Mesendoderm (in vitro differentiated cells): ENCODE results near the gene SSTR4.

ENCODE experiments used
- DNase-seq: peaks from one replicate; pipeline ENCODE4 v3.0.0; 2013
- H2AK5ac ChIP-seq: 2 replicates; pipeline ENCODE4 v1.6.1; 2013; ENCODE audit warnings: low read length, inconsistent platforms
- H2BK120ac ChIP-seq: 2 replicates; pipeline ENCODE4 v1.6.1; 2013; ENCODE audit warnings: low read depth, mild to moderate bottlenecking, low read length, moderate library complexity, mixed read lengths
- H2BK15ac ChIP-seq: replicated peaks from 2 replicates; pipeline ENCODE4 v1.6.1; 2013; ENCODE audit warnings: low read depth, mild to moderate bottlenecking, moderate library complexity
- H2BK5ac ChIP-seq: 2 replicates; pipeline ENCODE4 v1.6.1; 2013; ENCODE audit warnings: low read length, inconsistent platforms
- H3K18ac ChIP-seq: 2 replicates; pipeline ENCODE4 v1.6.1; 2013; ENCODE audit warnings: mild to moderate bottlenecking, low read length, mixed read lengths
- H3K23ac ChIP-seq: one replicate; pipeline ENCODE4 v1.6.1; 2013; ENCODE audit warnings: low read length
- H3K27ac ChIP-seq: 2 replicates; pipeline ENCODE4 v1.5.1; 2013; ENCODE audit warnings: low read depth, mild to moderate bottlenecking, inconsistent platforms, low read length, moderate library complexity
- H3K27me3 ChIP-seq: 2 replicates; pipeline ENCODE4 v1.6.1; 2013; ENCODE audit warnings: low read length, control low read depth, mild to moderate bottlenecking, inconsistent platforms; ENCODE audit not compliant: insufficient read depth, poor library complexity
- H3K36me3 ChIP-seq: 2 replicates; pipeline ENCODE4 v1.6.1; 2013; ENCODE audit warnings: low read length, inconsistent platforms; ENCODE audit not compliant: control insufficient read depth, insufficient read depth
- H3K4ac ChIP-seq: one replicate; pipeline ENCODE4 v1.6.1; 2013; ENCODE audit warnings: low read depth, mild to moderate bottlenecking, low read length, moderate library complexity
- H3K4me1 ChIP-seq: 2 replicates; pipeline ENCODE4 v1.6.1; 2013; ENCODE audit warnings: low read depth, low read length, inconsistent platforms; ENCODE audit not compliant: control insufficient read depth
- H3K4me2 ChIP-seq: 2 replicates; pipeline ENCODE4 v1.6.1; 2013; ENCODE audit warnings: low read length
- H3K4me3 ChIP-seq: 2 replicates; pipeline ENCODE4 v1.5.1; 2013; ENCODE audit warnings: mild to moderate bottlenecking, low read length
- H3K56ac ChIP-seq: one replicate; pipeline ENCODE4 v1.6.1; 2013; ENCODE audit warnings: low read length
- H3K79me1 ChIP-seq: 2 replicates; pipeline ENCODE4 v1.6.1; 2013; ENCODE audit warnings: low read length, inconsistent platforms
- H3K79me2 ChIP-seq: 2 replicates; pipeline ENCODE4 v1.6.1; 2013; ENCODE audit warnings: mild to moderate bottlenecking, low read length; ENCODE audit not compliant: control insufficient read depth, insufficient read depth
- H3K9ac ChIP-seq: 2 replicates; pipeline ENCODE4 v1.6.1; 2013; ENCODE audit warnings: low read length, inconsistent platforms
- H4K5ac ChIP-seq: one replicate; pipeline ENCODE4 v1.6.1; 2013; ENCODE audit warnings: low read length
- H4K8ac ChIP-seq: one replicate; pipeline ENCODE4 v1.6.1; 2013; ENCODE audit warnings: low read depth, mild to moderate bottlenecking, control low read depth, low read length, moderate library complexity
- WGBS: extraction: QIAGEN DNeasy Blood & Tissue Kit; methylation state at CpG from one replicate; pipeline ENCODE4 v1.1.7; 2013; ENCODE audit warnings: low lambda C conversion rate, missing lambda C conversion rate; ENCODE audit not compliant: insufficient coverage; ENCODE audit errors: extremely low coverage; 5-methylcytosine and 5-hydroxymethylcytosine counted together

SSTR4 gene

GRCh38 chr20:23010096-23010495 lies 25.0 kb upstream of the SSTR4 start:
- Histone ChIP-seq H3K18ac (no peak overlapping the region), H2AK5ac (no peak overlapping the region), H3K27ac (no peak overlapping the region), H3K4me2 (no peak overlapping the region), H2BK15ac (no peak overlapping the region), H3K4me3 (no peak overlapping the region), H4K5ac (no peak overlapping the region), H4K8ac (no peak overlapping the region), H3K79me1 (no peaks in the 10 kb centered on the region), H2BK5ac (no peak overlapping the region), H2BK120ac (no peak overlapping the region), H3K36me3 (no peaks in the 10 kb centered on the region), H3K27me3 (no peaks in the 10 kb centered on the region), H3K56ac (no peak overlapping the region), H3K23ac (no peak overlapping the region), H3K9ac (no peak overlapping the region), H3K4ac (no peak overlapping the region), H3K4me1 (no peaks in the 10 kb centered on the region), H3K79me2 (no peaks in the 10 kb centered on the region)
- no peak for DNase-seq
- WGBS, result no CpG with 5 or more reads among the region's 5 CpGs

- no peak overlapping the region for H4K8ac ChIP-seq
- WGBS, result no CpG with 5 or more reads among the region's 11 CpGs
- no peak overlapping the region for H3K4me2 ChIP-seq
- no peak overlapping the region for H2AK5ac ChIP-seq
- no peaks in the 10 kb centered on the region for H3K4me1 ChIP-seq
- H3K56ac ChIP-seq, result no peak overlapping the region
- H3K36me3 ChIP-seq, result no peaks in the 10 kb centered on the region
- H3K4ac ChIP-seq, result no peak overlapping the region
- no peak overlapping the region for H4K5ac ChIP-seq
- H2BK15ac ChIP-seq, result no peak overlapping the region
- no peak overlapping the region for H3K23ac ChIP-seq
- H3K27me3 ChIP-seq, result no peaks in the 10 kb centered on the region
- H3K27ac ChIP-seq, result no peak overlapping the region
- no peak overlapping the region for H2BK5ac ChIP-seq
- no peak overlapping the region for H2BK120ac ChIP-seq
- no peak overlapping the region for H3K18ac ChIP-seq
- no peak overlapping the region for H3K9ac ChIP-seq
- DNase-seq, result no peak
- H3K79me1 ChIP-seq, result no peaks in the 10 kb centered on the region
- H3K4me3 ChIP-seq, result no peak overlapping the region
- H3K79me2 ChIP-seq, result no peaks in the 10 kb centered on the region
These were observed 23.9 kb upstream of the SSTR4 start for GRCh38 chr20:23011008-23011721.

- Histone ChIP-seq H2BK120ac (no peak overlapping the region), H4K5ac (no peak overlapping the region), H3K4me3 (no peak overlapping the region), H3K4me2 (no peak overlapping the region), H3K27ac (no peak overlapping the region), H3K9ac (no peak overlapping the region), H2BK15ac (no peak overlapping the region), H4K8ac (no peak overlapping the region), H2BK5ac (no peak overlapping the region), H3K18ac (no peak overlapping the region), H3K4ac (no peak overlapping the region), H2AK5ac (no peak overlapping the region), H3K79me2 (no peaks in the 10 kb centered on the region), H3K56ac (no peak overlapping the region), H3K79me1 (no peaks in the 10 kb centered on the region), H3K4me1 (no peaks in the 10 kb centered on the region), H3K36me3 (no peaks in the 10 kb centered on the region), H3K27me3 (no peaks in the 10 kb centered on the region), H3K23ac (no peak overlapping the region)
- WGBS, result no CpG with 5 or more reads among the region's 5 CpGs
- no peak for DNase-seq
These were observed 21.7 kb upstream of the SSTR4 start for GRCh38 chr20:23013429-23013828.

DNA sequence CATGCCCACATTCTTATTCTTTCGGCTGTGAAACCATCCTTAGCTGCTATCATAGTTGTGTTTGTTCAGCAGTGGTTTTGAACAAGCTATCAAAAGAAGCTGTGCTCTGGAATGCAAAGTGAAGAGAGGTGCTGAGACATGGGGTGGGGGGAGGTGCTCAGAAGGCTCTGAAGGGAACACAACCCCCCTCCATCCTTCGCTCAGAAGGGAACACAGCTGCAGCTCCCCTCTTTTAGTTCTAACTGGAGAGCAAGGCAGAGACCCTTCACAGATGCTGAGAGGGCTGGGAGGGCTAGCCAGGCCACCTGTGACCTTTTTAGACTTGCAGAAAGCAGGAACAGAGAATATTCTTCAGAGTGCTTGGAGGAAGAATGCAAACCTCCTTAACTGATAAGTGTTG lies 17.6 kb upstream of the SSTR4 start:
- no peak overlapping the region for H4K5ac ChIP-seq
- WGBS, result no CpG with 5 or more reads among the region's 2 CpGs
- no peak for DNase-seq
- no peaks in the 10 kb centered on the region for H3K36me3 ChIP-seq
- no peak overlapping the region for H2BK15ac ChIP-seq
- no peaks in the 10 kb centered on the region for H3K27me3 ChIP-seq
- H3K4me3 ChIP-seq, result no peak overlapping the region
- H2AK5ac ChIP-seq, result no peak overlapping the region
- H2BK120ac ChIP-seq, result no peak overlapping the region
- no peak overlapping the region for H3K18ac ChIP-seq
- no peak overlapping the region for H3K27ac ChIP-seq
- H3K79me2 ChIP-seq, result no peaks in the 10 kb centered on the region
- H3K56ac ChIP-seq, result no peak overlapping the region
- no peak overlapping the region for H2BK5ac ChIP-seq
- H4K8ac ChIP-seq, result no peak overlapping the region
- no peaks in the 10 kb centered on the region for H3K4me1 ChIP-seq
- H3K4ac ChIP-seq, result no peak overlapping the region
- H3K4me2 ChIP-seq, result no peak overlapping the region
- H3K23ac ChIP-seq, result no peak overlapping the region
- no peaks in the 10 kb centered on the region for H3K79me1 ChIP-seq
- no peak overlapping the region for H3K9ac ChIP-seq

GRCh38 chr20:23018432-23018831 lies 16.7 kb upstream of the SSTR4 start:
- Histone ChIP-seq H3K4me3 (no peak overlapping the region), H3K23ac (no peak overlapping the region), H3K79me2 (no peaks in the 10 kb centered on the region), H3K4me2 (no peak overlapping the region), H2AK5ac (no peak overlapping the region), H3K4ac (no peak overlapping the region), H3K4me1 (no peaks in the 10 kb centered on the region), H4K5ac (no peak overlapping the region), H3K27ac (no peak overlapping the region), H3K79me1 (no peaks in the 10 kb centered on the region), H4K8ac (no peak overlapping the region), H3K56ac (no peak overlapping the region), H2BK120ac (no peak overlapping the region), H2BK5ac (no peak overlapping the region), H3K36me3 (no peaks in the 10 kb centered on the region), H3K9ac (no peak overlapping the region), H2BK15ac (no peak overlapping the region), H3K18ac (no peak overlapping the region), H3K27me3 (no peaks in the 10 kb centered on the region)
- DNase-seq, result no peak

- no peaks in the 10 kb centered on the region for H3K4me1 ChIP-seq
- no peak overlapping the region for H2BK120ac ChIP-seq
- H3K23ac ChIP-seq, result no peak overlapping the region
- H4K5ac ChIP-seq, result no peak overlapping the region
- H3K27me3 ChIP-seq, result no peaks in the 10 kb centered on the region
- H2BK5ac ChIP-seq, result no peak overlapping the region
- no peaks in the 10 kb centered on the region for H3K79me2 ChIP-seq
- no peak overlapping the region for H3K9ac ChIP-seq
- H3K79me1 ChIP-seq, result no peaks in the 10 kb centered on the region
- no peak overlapping the region for H4K8ac ChIP-seq
- H2BK15ac ChIP-seq, result no peak overlapping the region
- WGBS, result no CpG with 5 or more reads among the region's 11 CpGs
- H3K56ac ChIP-seq, result no peak overlapping the region
- H3K4ac ChIP-seq, result no peak overlapping the region
- no peak overlapping the region for H3K4me3 ChIP-seq
- no peak overlapping the region for H3K4me2 ChIP-seq
- H3K18ac ChIP-seq, result no peak overlapping the region
- DNase-seq, result no peak
- no peak overlapping the region for H2AK5ac ChIP-seq
- H3K27ac ChIP-seq, result no peak overlapping the region
- H3K36me3 ChIP-seq, result no peaks in the 10 kb centered on the region
These were observed 16.2 kb upstream of the SSTR4 start for GRCh38 chr20:23018941-23019340.
